MM.1S (cell line): Measurements from ENCODE around the gene GTF3C2.

Experiments
- CTCF ChIP-seq: fragments of 300-600 bp; sonication (generic); IDR thresholded peaks from 2 replicates; pipeline ENCODE4 v1.5.1; 2016; ENCODE audit warnings: antibody characterized with exemption, low read length, mixed read lengths
- EZH2 ChIP-seq: fragments of 300-600 bp; sonication (generic); optimal IDR thresholded peaks from 2 replicates; pipeline ENCODE3; 2017; ENCODE audit warnings: low read depth, mild to moderate bottlenecking, antibody characterized with exemption, low read length, mixed read lengths
- EZH2phosphoT487 ChIP-seq: fragments of 300-600 bp; sonication (generic); IDR thresholded peaks from 2 replicates; pipeline ENCODE4 v1.6.1; 2018; ENCODE audit warnings: antibody characterized with exemption, low read length

GRCh38 chr2:27356382-27357181 is at the start of gene GTF3C2:
- TF ChIP-seq CTCF (no peak), EZH2 (no peak), EZH2phosphoT487 (no peak)
